Subcutaneous adipose tissue (tissue), 4 donors: ENCODE measurements around the gene KIAA0930. TPM values are rescaled to one million over a fixed set of nuclear protein-coding genes. Genes with fewer than 3 reads are reported as not detected.

ENCODE experiments used
- total RNA-seq, 4 donors: library from RNA; depleted of rRNA; stranded (reverse); fragments of >200 nt; gene quantifications; one replicate each; pipeline ENCODE4 v1.1.0, GENCODE V29; 2016
- TF ChIP-seq, protein P1 (sequence below): fragments of 450-650 bp; IDR thresholded peaks from one replicate; pipeline ENCODE4 v1.5.1; 2016; ENCODE audit warnings: low read depth, mild to moderate bottlenecking, control low read depth, antibody characterized with exemption, moderate library complexity

KIAA0930 gene
- total RNA-seq, 4 donors from 2014 or later = 20.1 to 69.7 (median 36.0) TPM

DNA sequence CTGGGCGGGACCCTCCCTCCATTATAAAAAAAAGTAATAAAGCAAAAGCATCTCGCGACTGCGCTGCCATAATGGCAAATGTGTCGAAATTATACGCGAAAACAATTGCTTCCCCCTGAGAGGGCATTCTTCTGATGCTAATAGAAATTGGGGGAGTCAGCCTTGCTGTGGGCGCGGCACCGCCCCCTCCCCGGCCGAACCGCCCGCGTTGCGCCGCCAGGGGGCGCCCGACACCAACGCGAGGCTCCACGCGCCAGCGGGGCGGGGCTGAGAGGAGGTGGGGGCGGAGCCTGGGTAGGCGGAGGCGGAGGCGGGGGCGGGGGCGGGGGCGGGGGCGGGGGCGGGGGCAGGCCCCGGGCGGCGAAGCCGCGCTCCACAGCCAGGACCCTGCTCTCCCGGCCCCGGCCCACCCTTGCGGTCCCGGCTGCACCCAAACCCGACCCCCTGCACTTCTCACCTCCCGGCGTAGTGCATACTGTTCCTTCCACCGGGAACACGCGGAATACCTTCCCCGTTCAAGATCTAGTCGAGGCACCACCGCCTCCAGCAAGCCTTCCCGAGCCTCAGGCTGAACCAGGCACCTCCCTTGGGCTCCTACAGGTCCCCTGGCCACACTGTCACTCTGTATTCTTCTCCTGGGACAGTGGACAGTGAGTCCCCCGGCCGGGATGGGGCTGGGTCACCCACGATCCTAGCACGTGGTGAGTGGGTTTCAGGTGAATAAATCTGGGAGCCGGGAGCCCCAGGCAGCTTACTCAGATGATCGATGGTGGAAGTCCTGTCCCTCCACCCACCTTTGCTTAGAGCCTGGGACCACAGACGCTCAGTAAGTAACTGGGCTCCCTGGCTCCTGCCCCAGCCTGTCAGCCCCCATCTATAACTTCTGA is 28.5 kb upstream of the KIAA0930 start:
- TF ChIP-seq, protein P1, sequence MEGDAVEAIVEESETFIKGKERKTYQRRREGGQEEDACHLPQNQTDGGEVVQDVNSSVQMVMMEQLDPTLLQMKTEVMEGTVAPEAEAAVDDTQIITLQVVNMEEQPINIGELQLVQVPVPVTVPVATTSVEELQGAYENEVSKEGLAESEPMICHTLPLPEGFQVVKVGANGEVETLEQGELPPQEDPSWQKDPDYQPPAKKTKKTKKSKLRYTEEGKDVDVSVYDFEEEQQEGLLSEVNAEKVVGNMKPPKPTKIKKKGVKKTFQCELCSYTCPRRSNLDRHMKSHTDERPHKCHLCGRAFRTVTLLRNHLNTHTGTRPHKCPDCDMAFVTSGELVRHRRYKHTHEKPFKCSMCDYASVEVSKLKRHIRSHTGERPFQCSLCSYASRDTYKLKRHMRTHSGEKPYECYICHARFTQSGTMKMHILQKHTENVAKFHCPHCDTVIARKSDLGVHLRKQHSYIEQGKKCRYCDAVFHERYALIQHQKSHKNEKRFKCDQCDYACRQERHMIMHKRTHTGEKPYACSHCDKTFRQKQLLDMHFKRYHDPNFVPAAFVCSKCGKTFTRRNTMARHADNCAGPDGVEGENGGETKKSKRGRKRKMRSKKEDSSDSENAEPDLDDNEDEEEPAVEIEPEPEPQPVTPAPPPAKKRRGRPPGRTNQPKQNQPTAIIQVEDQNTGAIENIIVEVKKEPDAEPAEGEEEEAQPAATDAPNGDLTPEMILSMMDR = no peak

DNA sequence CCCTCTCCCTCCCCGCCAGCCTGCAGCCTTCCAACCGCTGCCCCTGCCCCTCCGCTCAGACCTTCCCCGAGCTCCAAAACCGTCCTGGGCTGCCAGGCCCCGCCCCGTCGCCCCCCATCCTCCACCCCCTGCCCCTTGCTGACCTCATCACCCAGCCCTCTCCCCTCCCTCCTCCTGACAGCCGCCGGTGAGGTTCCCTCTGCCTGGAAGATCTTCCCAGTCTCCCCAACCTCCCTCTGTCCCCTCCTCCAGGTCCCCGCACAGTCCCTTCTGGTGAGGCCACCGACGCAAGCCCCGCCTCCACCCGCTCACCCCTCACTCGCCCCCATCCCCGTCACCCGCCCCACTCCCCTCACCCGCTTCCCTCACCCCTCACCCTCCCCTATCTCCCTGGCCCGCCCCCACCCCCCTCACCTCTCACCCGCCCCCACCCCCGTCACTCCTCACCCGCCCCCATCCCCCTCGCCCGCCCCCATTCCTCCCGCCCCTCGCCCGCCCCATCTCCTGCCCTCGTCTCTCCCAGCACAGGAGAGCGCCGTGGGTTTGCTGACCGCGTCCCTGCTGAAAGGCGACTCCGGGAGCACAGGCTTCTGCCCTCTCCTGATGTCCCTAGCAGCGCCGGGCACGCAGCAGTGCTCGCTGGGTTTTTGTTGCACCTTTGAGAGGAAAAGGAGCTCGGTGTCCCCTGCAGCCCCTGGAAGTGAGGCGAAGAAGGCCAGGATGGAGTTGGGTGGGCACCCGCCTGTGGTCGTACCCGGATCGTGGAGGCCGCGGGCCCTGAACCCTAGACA is 27.7 kb upstream of the KIAA0930 start:
- TF ChIP-seq, protein P1 = no peak

GRCh38 chr22:45265535-45265934 is 24.8 kb upstream of the KIAA0930 start:
- TF ChIP-seq, protein P1 = no peak

DNA sequence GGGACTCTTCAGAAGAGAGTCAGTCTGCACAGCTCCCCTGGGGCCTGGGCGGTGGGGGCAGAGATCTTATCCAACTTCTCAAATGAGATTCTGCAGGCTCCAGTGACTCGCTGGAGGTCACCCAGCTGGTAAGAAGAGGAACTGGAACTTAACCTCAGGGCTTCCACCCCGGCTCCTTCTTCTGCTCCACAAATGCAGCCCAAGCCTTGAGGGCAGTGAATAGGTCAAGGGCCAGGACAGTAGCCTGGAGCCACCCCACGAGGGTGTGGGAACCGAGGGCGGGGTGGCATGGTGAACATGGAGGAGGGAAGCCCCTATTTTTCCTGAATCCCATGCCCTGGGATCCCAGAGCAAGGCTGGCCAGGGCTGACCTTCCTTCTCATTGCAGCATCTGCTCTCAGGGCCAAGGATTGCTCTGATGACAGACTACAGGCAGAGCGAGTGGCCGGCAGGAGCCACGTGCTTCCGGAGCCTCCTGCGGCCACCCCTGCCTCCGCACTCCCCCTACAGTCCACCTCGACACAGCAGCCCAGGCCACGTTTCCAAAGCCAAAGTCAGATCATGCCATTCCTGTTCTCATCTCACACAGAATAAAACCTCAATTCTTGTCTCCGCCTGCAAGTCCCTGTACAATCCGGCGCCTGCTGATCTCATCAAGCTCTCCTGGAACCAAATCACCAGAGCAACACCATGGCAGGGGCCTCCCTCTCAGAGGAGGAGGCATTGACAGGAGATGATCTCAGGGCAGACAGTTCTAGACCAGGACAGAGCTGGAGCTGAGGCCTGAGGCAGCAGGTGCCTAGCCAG is 23.0 kb upstream of the KIAA0930 start:
- TF ChIP-seq, protein P1 = no peak

DNA sequence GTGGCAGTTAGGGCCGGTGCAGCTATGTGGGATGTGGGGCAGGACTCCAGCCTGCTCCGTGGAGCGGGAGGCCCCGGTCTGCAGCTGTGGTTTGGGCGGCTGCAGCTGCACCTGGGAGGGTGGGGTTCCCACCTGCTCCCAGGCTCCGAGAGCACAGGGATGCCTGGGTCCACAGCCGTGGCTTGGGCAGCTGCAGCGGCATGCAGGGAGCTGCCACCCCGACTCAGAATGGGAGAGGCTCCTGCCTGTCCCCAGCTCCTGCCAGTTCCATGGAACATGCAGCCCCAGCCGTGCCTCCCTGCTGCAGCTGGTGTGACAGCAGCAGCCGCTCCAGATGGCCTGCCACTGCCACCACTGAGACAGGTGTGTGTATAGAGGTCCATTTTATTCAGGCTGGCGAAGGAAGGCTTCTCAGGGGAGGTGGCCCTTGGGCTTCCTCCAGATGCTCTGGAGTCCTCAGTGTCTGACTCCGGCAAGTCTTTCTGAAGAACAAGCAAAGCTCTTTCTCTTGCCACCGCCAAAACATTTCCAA is 22.3 kb upstream of the KIAA0930 start:
- TF ChIP-seq, protein P1 = no peak

- TF ChIP-seq, protein P1 = no peak
Observed at GRCh38 chr22:45262195-45262930, 21.7 kb upstream of the KIAA0930 start.
